ENCODE results near the gene IDH3A.

GRCh38 chr15:78133801-78134200, 15.4 kb upstream of the IDH3A start:
- no peak for TF ChIP-seq POLR2A (IDR thresholded peaks at IDR 0.05)
- no peak for TF ChIP-seq CTCF (IDR thresholded peaks at IDR 0.05)
- no peak for TF ChIP-seq EP300 (IDR thresholded peaks at IDR 0.05; ENCODE audit: low read depth)
